Smooth muscle cell (in vitro differentiated cells): ENCODE measurements around the gene DCP2. TPM values are rescaled to one million over a fixed set of nuclear protein-coding genes. Genes with fewer than 3 reads are reported as not detected.

ENCODE experiments used
- DNase-seq: peaks from one replicate; lab custom pipeline; 2025; ENCODE audit not compliant: unreplicated experiment; lab: John Stamatoyannopoulos, UW
- H2AFZ ChIP-seq: fragments of 200-600 bp; sonication (generic); 2 replicates; pipeline ENCODE4 v1.6.0; 2016; ENCODE audit warnings: antibody characterized with exemption, low read depth, mild to moderate bottlenecking
- H3F3A ChIP-seq: fragments of 200-600 bp; sonication (generic); 2 replicates; pipeline ENCODE4 v1.6.0; 2017; ENCODE audit warnings: antibody characterized with exemption, low read depth
- H3K27ac ChIP-seq: fragments of 200-600 bp; sonication (generic); 2 replicates; pipeline ENCODE4 v1.5.1; 2016; ENCODE audit warnings: low read depth, mild to moderate bottlenecking
- H3K27me3 ChIP-seq: fragments of 200-600 bp; sonication (generic); 2 replicates; pipeline ENCODE4 v1.6.1; 2016; ENCODE audit warnings: low read depth, mild to moderate bottlenecking
- H3K36me3 ChIP-seq: fragments of 200-600 bp; sonication (generic); 2 replicates; pipeline ENCODE4 v1.5.1; 2016; ENCODE audit warnings: low read depth
- H3K4me1 ChIP-seq: fragments of 200-600 bp; sonication (generic); 2 replicates; pipeline ENCODE4 v1.5.1; 2016; ENCODE audit warnings: low read depth
- H3K4me2 ChIP-seq: fragments of 200-600 bp; sonication (generic); 2 replicates; pipeline ENCODE4 v1.6.0; 2016; ENCODE audit warnings: mild to moderate bottlenecking
- H3K4me3 ChIP-seq: fragments of 200-600 bp; sonication (generic); 2 replicates; pipeline ENCODE4 v1.5.1; 2016; ENCODE audit warnings: mild to moderate bottlenecking
- H3K79me2 ChIP-seq: fragments of 200-600 bp; sonication (generic); 2 replicates; pipeline ENCODE4 v1.6.0; 2016; ENCODE audit warnings: low read depth, mild to moderate bottlenecking
- H3K9ac ChIP-seq: fragments of 200-600 bp; sonication (generic); 2 replicates; pipeline ENCODE4 v1.6.0; 2016; ENCODE audit warnings: low read depth
- H3K9me3 ChIP-seq: fragments of 200-600 bp; sonication (generic); replicated peaks from 2 replicates; pipeline ENCODE4 v1.5.1; 2016; ENCODE audit warnings: low read depth
- H4K20me1 ChIP-seq: fragments of 200-600 bp; sonication (generic); 2 replicates; pipeline ENCODE4 v1.6.0; 2016; ENCODE audit warnings: low read depth
- CTCF ChIP-seq: fragments of 200-600 bp; sonication (generic); IDR thresholded peaks from 2 replicates; pipeline ENCODE4 v1.5.1; 2017; ENCODE audit warnings: borderline replicate concordance, mild to moderate bottlenecking, antibody characterized with exemption; ENCODE audit not compliant: insufficient read depth, poor library complexity, severe bottlenecking
- WGBS: methylation state at CpG from one replicate; pipeline ENCODE4 v1.1.7; 2016; ENCODE audit warnings: low lambda C conversion rate; 5-methylcytosine and 5-hydroxymethylcytosine counted together
- polyA plus RNA-seq: library from polyadenylated mRNA; unstranded; fragments of >200 nt; fragmentation: Nextera tagmentation; extraction: Ambion mirVana; gene quantifications from 2 replicates; pipeline ENCODE4 v1.2.1, GENCODE V29; 2016
- total RNA-seq: library from RNA; depleted of rRNA; stranded (reverse); fragments of >200 nt; gene quantifications from 2 replicates; pipeline ENCODE4 v1.2.3, GENCODE V29; 2014

The DCP2 gene
- total and polyA plus RNA-seq, 2 experiments from 2014 or later = 11.6 to 35.3 TPM

- Histone ChIP-seq H2AFZ (no peak overlapping the region), H3K27me3 (no peaks in the 10 kb centered on the region), H3K9ac (no peak overlapping the region), H3K27ac (peak overlapping the region; percentile 75), H3K4me1 (peaks cover 5% of the 10 kb centered on the region), H3K4me3 (no peak overlapping the region), H3K4me2 (no peak overlapping the region), H3K79me2 (no peaks in the 10 kb centered on the region), H3F3A (no peaks in the 10 kb centered on the region), H4K20me1 (no peaks in the 10 kb centered on the region), H3K36me3 (no peaks in the 10 kb centered on the region), H3K9me3 (no peaks in the 10 kb centered on the region)
- DNase-seq = no peak
- TF ChIP-seq CTCF = no peak
- 94% methylated on average over 11 of the region's 11 CpGs for WGBS
These were observed 78.3 kb downstream of the DCP2 start for GRCh38 chr5:113054899-113055298.

GRCh38 chr5:113056988-113057387 is 80.4 kb downstream of the DCP2 start:
- Histone ChIP-seq H3K4me2 (no peak overlapping the region), H3K4me1 (peaks cover 8% of the 10 kb centered on the region), H3K27me3 (no peaks in the 10 kb centered on the region), H3K4me3 (no peak overlapping the region), H4K20me1 (no peaks in the 10 kb centered on the region), H3K27ac (no peak overlapping the region), H3F3A (no peaks in the 10 kb centered on the region), H3K9ac (no peak overlapping the region), H3K36me3 (no peaks in the 10 kb centered on the region), H3K79me2 (no peaks in the 10 kb centered on the region), H3K9me3 (no peaks in the 10 kb centered on the region), H2AFZ (no peak overlapping the region)
- TF ChIP-seq CTCF = no peak
- 63% methylated on average over 5 of the region's 5 CpGs for WGBS
- no peak for DNase-seq

GRCh38 chr5:113057557-113057984 is 81.0 kb downstream of the DCP2 start:
- no peak for TF ChIP-seq CTCF
- DNase-seq = no peak
- Histone ChIP-seq H3K4me3 (no peak overlapping the region), H2AFZ (no peak overlapping the region), H3K9me3 (no peaks in the 10 kb centered on the region), H3F3A (no peaks in the 10 kb centered on the region), H3K27me3 (no peaks in the 10 kb centered on the region), H4K20me1 (no peaks in the 10 kb centered on the region), H3K4me2 (no peak overlapping the region), H3K79me2 (no peaks in the 10 kb centered on the region), H3K27ac (no peak overlapping the region), H3K9ac (no peak overlapping the region), H3K36me3 (no peaks in the 10 kb centered on the region), H3K4me1 (peaks cover 11% of the 10 kb centered on the region)
- WGBS = 87% methylated on average over 14 of the region's 14 CpGs

- H3K9ac ChIP-seq = no peak overlapping the region
- H3K4me3 ChIP-seq = no peak overlapping the region
- H4K20me1 ChIP-seq = no peaks in the 10 kb centered on the region
- no peak overlapping the region for H2AFZ ChIP-seq
- WGBS = 94% methylated on average over 5 of the region's 5 CpGs
- no peaks in the 10 kb centered on the region for H3F3A ChIP-seq
- H3K4me2 ChIP-seq = no peak overlapping the region
- no peaks in the 10 kb centered on the region for H3K9me3 ChIP-seq
- H3K27me3 ChIP-seq = no peaks in the 10 kb centered on the region
- no peaks in the 10 kb centered on the region for H3K79me2 ChIP-seq
- H3K36me3 ChIP-seq = no peaks in the 10 kb centered on the region
- no peak for DNase-seq
- H3K4me1 ChIP-seq = peaks cover 11% of the 10 kb centered on the region
- H3K27ac ChIP-seq = no peak overlapping the region
- TF ChIP-seq CTCF = no peak
These were observed 81.7 kb downstream of the DCP2 start for GRCh38 chr5:113058269-113058668.
